ENCODE results near the gene RNASE11.
"Not testable (repeated sequence)": the region's sequence is repeated elsewhere in the genome, so short reads cannot be mapped to it uniquely, and the experiment has no call there.

The RNASE11 gene

DNA sequence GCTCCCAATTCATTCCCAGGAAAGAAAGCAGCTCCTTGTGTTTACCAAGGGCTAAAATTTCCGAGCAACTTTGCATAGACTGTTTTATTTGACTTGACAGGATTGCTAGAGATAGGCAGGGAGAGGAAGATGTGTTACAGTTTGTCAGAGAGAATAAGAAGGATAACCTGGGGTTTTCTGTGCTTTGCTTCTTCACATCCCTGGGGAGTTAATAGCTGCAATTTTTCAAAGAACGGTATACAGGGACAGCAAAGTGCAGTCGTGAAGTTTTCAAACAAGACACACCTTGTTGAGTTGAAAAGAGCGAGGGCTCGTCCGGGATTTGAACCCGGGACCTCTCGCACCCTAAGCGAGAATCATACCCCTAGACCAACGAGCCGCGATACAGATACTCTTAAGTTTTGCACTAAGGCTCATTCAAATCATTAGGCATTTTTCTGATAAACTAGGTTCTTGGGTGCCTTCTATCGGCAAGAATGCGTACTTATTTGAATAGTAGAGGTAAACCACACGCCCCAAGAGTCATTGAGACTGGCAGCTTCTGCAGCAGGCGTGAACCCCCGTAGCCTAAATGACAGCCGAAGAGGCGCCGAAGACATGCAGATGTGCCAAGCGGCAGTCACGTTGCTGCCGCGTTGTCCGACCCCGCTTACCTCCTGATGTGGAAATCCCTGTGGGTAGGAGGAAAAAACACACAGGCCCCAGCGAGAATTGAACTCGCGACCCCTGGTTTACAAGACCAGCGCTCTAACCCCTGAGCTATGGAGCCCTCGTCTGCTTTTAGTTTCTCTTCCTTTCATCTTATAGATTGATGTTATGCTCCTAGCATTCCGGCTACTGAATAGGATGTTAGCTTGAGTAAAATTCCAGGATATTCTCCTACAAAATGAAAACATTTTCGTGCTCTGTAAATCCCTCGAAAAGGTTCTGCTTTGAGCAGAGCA, 25.6 kb upstream of the RNASE11 start:
- peak; percentile 77 for DNase-seq

- DNase-seq, result no peak
Observed at GRCh38 chr14:20612403-20612802, 24.6 kb upstream of the RNASE11 start.

DNA sequence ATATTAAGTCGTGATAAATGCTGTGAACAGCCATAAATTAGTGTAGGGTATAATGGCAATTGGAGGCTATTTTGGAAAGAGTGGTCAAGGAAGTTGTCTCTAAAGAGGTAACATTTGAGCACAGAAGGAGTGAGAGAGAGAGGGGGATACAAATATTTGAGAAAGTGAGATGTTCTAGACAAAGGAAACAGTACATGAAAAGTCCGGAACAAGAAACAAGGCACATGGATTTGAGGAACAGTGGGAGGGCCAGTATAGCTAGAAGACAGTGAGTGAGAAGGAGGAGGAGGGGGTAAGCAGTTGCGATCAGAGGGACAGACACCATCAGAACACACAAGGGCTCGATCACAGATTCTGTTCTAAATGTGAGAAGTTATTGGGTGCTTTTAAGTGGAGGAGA, 23.5 kb upstream of the RNASE11 start:
- no peak for DNase-seq

- peak; percentile 31 for DNase-seq
Observed at GRCh38 chr14:20610002-20610765, 22.4 kb upstream of the RNASE11 start.

GRCh38 chr14:20609215-20610001, 21.6 kb upstream of the RNASE11 start:
- DNase-seq, result peak; percentile 81

DNA sequence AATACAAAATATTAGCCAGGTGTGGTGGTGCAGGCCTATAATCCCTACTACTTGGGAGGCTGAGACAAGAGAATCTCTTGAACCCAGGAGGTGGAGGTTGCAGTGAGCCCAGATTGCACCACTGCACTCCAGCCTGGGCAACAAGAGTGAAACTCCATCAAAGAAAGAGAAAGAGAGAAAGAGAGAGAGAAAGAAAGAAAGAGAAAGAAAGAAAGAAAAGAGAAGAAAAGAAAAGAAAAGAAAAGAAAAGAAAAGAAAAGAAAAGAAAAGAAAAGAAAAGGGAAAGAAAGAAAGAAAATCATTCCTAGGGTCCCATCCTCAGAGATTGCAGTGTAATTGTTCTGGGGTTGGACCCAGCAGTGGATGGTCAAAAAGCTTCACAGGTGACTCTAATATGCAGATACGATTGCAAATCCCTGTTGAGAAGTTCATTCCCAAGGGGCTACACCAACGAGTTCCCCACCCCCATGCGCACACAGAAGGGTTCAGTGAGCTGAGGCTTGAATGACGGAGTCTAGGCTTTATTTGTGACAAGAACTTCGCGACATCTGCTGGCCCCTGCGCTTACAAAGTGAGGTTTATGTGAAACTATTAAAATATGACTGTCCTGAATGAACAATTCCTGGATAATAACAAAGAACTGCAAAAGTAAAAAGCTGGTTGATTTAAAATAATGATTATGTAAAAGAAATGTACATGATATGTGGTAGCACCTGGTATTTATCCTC, 20.7 kb upstream of the RNASE11 start:
- no peak for DNase-seq

DNA sequence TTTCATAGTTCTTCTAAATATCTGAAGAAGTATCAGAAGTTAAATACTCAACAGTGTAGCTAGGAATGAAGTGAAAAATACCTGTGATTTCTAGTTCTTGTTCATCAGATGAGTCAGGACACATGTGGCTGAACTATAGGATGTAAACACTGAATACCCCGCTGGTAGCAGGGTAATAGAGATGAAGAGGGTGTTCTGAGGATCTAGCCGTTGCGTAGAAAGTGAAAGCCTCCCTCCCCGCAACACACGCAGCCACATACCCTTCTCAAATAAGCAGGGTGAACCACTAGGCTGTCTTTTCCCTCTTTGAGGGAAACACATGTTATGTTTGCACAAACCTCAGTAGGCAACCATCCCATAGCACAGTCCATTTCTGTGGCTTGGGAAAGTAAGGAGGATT, 19.8 kb upstream of the RNASE11 start:
- DNase-seq, result no peak

DNA sequence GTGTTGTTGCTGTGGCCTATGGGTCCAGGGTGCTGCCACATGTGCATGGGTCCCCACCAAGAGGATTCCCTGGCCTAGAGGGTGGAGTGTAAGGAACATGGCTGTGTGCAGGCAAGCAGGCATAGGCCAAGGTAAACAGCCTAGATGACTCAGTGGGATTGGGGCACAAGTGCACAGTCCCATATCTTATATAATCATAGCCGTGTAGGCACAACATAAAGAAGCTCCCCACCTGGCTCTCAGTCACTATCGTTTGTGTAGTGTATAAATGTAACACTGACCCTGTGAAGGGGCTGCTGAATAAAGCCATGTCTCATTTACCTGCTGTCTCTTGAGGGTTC, 19.1 kb upstream of the RNASE11 start:
- no peak for DNase-seq

- no peak for DNase-seq
Observed at GRCh38 chr14:20606190-20606901, 18.5 kb upstream of the RNASE11 start.

GRCh38 chr14:20603813-20604690, 16.3 kb upstream of the RNASE11 start:
- DNase-seq, result no peak

DNA sequence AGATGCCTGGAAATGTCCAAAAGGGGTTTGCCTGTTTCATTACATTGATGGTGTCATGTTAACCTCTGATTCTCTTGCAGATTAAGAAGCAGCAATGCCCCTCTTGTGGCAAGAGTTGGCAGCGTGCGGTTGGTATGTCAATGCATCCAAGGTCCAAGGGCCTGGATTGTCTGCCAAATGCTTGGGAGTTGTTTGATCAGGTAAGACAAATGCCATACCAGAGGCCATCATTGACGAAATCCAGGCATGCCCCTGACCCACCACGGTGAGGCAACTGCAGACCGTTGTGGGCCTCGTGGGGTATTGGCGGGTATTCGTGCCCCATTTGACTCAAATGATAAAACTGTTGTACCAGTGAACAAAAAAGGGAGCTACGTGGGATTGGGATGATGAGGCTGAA, 14.8 kb upstream of the RNASE11 start:
- DNase-seq, result no peak

- no peak for DNase-seq
Observed at GRCh38 chr14:20601522-20601921, 13.7 kb upstream of the RNASE11 start.

DNA sequence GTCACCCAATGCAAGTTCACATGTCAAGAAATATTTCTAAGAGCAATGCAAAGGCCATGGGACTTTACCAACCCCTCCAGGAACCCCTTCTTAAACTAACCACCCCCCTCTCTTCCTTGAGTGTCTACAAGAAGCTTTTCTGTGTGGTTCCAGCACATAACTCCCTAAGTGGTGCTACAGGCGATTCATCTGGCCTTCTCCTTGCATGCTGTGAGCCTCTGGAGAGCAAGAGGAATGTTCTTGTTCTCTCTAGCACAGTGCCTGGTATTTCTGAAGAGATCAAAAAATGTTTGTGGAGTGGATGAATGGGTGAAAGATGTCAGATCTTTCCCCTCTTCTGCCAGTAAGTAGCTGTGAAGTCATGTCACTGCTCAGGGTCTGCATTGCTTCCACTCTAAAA, 9.3 kb upstream of the RNASE11 start:
- no peak for DNase-seq

DNA sequence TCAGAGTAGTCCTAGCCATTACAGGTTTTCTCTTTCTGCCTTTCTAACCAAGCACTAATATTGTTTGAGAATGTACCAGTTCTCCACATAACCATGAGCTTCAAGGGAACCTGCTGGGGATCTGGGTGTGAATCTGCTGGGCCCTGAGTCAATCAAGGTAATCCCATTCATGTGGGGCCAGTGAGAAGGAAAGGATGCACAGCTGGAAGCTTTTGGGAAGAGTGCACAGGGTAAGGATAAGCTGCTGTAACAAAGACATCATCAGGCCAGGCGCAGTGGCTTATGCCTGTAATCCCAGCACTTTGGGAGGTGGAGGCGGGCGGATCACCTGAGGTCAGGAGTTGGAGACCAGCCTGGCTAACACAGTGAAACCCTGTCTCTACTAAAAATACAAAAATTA, 7.9 kb upstream of the RNASE11 start:
- DNase-seq, result not testable (repeated sequence)

- no peak for DNase-seq
Observed at GRCh38 chr14:20592574-20592973, 4.8 kb upstream of the RNASE11 start.

- no peak for DNase-seq
Observed at GRCh38 chr14:20591235-20591634, 3.4 kb upstream of the RNASE11 start, which contains the start of gene RNASE12. TSS of gene RNASE12 (minus strand) at chr14:20591376. CDS start at chr14:20590723, 653 bp downstream.

GRCh38 chr14:20583908-20584307, 3.9 kb downstream of the RNASE11 start:
- DNase-seq, result no peak

DNA sequence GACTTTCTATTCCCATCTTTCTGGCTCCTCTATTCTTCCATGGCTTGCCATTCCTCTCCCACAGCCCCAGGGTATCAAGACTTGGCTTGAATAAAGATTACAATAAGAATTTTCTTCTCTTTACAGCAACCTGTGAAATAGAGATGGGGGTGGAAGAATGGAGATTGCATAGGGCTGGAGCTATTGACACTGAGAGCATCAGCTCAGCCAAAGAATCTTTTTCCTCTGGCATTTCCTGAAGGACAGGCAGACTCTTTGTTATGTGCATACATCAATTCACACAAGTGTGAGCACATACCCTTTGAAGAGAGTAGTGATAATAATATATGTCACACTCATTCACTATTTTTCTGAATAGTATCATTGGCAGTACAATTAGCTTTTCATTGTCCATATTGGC, 4.7 kb downstream of the RNASE11 start:
- no peak for DNase-seq

DNA sequence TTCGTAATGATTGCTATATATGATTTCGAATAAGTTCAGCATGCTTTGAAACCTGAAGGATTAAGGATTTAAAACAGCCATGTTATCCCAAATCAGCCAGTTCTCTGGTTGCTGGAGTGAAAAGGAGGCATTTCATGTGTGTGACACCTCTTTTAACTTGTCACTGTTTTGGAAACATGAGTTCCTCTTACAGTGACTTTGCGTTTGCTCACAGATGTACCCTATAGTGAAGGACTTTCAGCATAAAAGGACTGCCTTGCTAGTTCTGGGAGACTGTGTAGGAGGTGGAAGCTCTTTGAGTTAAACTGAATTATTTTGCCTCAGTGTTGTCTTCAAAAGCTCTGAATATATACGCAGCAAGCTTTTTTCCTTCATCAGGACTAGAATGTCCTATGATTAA, 7.6 kb downstream of the RNASE11 start:
- no peak for DNase-seq

DNA sequence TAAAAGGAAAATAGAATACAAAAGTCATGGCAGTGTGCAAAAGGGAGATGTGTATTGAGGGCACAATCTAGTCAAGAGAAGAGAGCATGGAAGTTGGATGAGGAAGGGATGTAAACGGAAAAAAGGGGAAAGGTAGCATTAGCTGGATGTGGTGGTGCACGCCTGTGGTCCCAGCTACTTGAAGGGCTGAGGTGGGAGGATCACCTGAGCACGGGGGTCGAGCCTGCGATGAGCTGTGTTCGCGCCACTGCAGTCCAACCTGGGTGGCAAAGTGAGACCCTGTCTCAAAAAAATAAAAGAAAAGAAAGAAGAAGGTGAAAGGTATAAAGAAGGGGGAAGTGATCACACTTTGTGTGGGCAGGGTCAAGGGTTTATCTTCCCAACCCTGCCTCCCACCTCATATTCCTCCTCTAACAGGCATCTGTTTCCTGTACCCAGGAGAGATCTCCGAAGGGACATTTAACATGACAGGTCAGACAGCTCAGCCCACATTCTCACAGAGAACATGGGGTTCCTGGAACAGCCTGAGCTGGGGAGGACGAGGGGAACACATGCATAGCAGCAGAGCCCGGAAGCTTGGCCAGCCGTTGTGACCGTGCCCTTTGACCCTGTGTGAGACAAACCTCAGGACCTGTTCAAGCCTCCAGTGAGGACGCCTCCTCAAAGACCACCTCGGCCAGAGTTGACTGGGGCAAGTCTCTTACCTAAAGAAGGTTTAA, 8.9 kb downstream of the RNASE11 start:
- DNase-seq, result no peak
